Kidney epithelial cell (primary cell): ENCODE results near the gene KCNJ12. TPM values are rescaled to one million over a fixed set of nuclear protein-coding genes. Genes with fewer than 3 reads are reported as not detected.
A peak's percentile ranks its signal among the peaks of the same experiment; 100 is the strongest.
"Not testable (repeated sequence)": the region's sequence is repeated elsewhere in the genome, so short reads cannot be mapped to it uniquely, and the experiment has no call there.

Experiments used
- DNase-seq: peaks from one replicate; pipeline ENCODE4 v3.0.0-alpha.2; 2010; ENCODE audit warnings: low read depth
- H3K27me3 ChIP-seq: 2 replicates; pipeline ENCODE4 v1.6.0; 2011; ENCODE audit warnings: low read length; ENCODE audit not compliant: control insufficient read depth, insufficient read depth
- H3K36me3 ChIP-seq: 2 replicates; pipeline ENCODE4 v1.5.1; 2011; ENCODE audit warnings: low read length; ENCODE audit not compliant: control insufficient read depth, insufficient read depth
- H3K4me3 ChIP-seq: 2 replicates; pipeline ENCODE4 v1.5.1; 2011; ENCODE audit warnings: low read depth, mild to moderate bottlenecking, control low read depth, low read length
- total RNA-seq: library from RNA; depleted of rRNA; stranded (reverse); fragments of >200 nt; gene quantifications from 2 replicates; pipeline ENCODE4 v1.2.3, GENCODE V29; 2015
- TF ChIP-seq, protein P1 (sequence below): IDR thresholded peaks from 2 replicates; pipeline ENCODE4 v1.5.1; 2011; ENCODE audit warnings: mild to moderate bottlenecking, moderate library complexity, low read length, control low read depth, inconsistent platforms; ENCODE audit not compliant: insufficient read depth, poor library complexity, severe bottlenecking

KCNJ12 gene
- total RNA-seq, 1 donor from 2014 or later: 2.5 TPM

DNA sequence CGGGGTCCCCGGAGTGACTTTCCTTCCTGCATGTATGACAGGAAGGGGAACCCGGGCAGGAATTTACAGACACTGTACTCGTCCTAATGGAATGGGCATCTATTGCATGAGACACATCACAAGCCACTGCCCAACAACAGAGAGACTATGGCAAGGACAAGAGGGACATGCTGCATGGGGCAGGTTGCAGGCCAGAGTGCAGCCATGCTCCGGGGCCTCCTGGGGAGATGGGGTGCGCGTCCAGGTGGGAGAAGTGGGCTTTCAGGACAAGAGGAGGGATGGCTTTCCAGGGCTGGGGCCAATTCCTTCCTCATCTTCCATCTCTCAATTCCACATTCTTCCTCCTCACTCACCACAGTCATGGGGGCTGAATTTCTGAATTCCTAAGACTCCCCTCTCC is 60.3 kb downstream of the KCNJ12 start:
- H3K4me3 ChIP-seq, DNase-seq, H3K27me3 ChIP-seq, H3K36me3 ChIP-seq: not testable (repeated sequence)

DNA sequence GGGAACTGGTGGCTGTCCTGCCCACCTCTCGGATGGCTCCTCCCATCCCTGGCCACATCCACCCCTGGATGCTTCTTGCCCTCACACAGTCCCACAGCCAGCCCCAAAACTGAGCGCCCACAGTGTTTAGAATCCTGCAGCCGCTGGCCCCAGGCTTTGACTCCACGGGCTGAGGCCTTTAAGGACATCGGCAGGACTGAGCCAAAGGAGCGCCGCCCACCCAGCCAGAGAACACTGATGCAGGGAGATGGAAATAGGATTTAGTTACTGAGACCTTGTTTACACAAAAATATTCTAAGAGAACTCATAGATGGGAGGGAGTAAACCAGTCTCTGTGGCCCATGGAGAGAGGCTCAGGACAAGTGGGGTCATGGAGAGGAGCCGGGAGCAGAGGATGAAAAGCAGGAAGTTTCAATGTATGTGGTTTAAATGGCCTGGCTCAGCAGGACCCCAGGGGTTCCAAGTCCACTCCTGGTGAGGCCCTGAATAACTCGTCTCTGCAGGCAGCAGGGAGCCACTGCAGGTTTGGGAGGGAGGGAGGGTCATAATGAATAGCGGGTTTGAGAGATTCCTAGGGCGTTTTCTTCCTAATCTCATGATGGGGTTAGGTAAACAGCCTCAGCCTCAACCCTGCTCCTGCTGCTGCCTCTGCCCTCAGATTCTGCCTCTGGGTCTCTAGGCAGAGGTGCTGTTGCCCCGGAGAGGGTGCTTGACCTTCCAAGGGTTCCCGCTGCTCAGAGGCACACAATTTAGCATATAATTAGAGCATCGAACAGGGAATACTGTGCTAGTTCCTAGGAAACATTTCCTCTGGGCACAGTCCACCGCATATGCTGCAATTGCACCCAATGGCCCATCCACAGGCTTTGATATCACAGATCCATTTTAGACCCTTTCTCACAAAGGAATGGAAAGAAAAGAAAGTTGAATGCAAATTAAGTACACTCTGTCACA is 61.0 kb downstream of the KCNJ12 start:
- not testable (repeated sequence) for H3K36me3 ChIP-seq, DNase-seq, H3K27me3 ChIP-seq, H3K4me3 ChIP-seq

DNA sequence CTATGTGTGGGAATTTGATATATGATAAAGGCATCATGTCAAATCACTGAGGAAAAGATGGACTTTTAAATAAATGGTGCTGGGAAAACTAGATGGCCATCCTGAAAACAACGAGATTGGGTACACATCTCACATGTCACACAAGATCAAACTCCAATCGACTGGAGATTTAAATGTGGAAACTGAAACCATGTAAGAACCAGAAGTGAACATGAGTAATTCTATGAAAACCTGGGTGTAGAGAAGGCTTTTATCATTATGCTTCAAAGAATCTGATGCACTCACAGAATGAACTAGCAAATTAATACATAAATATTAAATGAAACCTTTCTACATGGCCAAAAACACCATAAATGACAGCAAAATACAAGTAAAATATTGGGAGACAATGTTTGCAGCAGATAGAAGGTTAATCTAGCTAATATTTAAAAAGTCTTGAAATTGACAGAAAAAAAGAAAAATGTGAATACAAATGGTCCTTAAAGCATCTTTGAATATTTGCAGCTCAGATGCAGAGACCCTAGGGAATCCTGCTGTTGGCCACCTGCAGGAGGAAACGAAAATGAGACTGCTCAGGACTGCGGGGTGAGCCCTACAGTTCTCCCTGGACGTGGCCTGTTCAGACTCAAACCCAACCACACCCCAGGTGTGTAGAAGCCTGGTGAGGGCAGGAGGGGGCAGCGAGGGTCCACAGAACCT is 62.3 kb downstream of the KCNJ12 start:
- not testable (repeated sequence) for DNase-seq, H3K4me3 ChIP-seq, H3K27me3 ChIP-seq

DNA sequence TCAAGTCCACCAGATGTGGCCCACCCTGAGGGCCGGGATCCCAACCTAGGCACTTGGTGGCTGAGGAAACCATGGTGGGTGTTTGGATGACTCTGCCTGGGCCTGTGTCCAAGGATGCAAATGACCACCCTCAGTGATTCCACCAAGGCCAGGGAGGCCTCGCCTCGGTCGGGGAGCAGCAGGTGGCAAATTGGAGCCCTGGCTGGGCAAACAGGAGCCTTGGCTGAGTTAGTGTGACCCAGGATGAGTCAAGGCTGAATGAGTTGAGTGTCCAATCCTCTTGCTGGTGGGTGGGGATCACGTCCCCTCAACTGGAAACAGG is 62.8 kb downstream of the KCNJ12 start:
- not testable (repeated sequence) for H3K4me3 ChIP-seq, H3K36me3 ChIP-seq, H3K27me3 ChIP-seq, DNase-seq

More for the DNA sequence above, 62.3 kb downstream of the KCNJ12 start:
- H3K36me3 ChIP-seq: not testable (repeated sequence)

DNA sequence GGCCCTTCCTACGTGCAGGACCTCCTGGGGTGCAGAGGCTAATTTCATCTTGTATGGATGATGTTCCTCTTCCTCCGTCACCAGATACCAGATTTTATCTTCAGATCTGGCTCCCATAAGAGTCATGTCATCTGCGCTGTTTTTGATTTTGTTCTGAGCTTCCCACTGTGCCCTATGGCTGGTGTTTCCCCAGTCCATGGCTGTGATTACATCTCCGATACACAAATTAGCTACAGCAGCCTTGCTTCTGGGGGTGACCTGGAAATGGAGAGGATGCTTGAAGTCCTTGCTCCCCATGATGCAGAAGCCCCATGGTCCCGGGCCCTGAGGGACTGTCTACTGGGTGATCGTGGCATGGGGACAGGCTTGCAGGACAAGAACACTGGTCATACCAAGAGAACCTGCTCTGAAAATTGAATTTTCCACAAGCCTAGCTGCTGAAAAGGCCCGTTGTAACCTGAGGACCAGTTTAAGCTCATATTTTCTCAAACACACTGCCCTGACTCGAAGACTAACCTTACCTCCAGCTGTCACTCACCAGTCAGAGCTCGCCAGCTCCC is 69.0 kb downstream of the KCNJ12 start:
- DNase-seq: no peak
- TF ChIP-seq, protein P1, sequence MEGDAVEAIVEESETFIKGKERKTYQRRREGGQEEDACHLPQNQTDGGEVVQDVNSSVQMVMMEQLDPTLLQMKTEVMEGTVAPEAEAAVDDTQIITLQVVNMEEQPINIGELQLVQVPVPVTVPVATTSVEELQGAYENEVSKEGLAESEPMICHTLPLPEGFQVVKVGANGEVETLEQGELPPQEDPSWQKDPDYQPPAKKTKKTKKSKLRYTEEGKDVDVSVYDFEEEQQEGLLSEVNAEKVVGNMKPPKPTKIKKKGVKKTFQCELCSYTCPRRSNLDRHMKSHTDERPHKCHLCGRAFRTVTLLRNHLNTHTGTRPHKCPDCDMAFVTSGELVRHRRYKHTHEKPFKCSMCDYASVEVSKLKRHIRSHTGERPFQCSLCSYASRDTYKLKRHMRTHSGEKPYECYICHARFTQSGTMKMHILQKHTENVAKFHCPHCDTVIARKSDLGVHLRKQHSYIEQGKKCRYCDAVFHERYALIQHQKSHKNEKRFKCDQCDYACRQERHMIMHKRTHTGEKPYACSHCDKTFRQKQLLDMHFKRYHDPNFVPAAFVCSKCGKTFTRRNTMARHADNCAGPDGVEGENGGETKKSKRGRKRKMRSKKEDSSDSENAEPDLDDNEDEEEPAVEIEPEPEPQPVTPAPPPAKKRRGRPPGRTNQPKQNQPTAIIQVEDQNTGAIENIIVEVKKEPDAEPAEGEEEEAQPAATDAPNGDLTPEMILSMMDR: no peak
- H3K27me3 ChIP-seq: no peaks in the 10 kb centered on the region
- H3K4me3 ChIP-seq: no peak overlapping the region
- no peaks in the 10 kb centered on the region for H3K36me3 ChIP-seq

DNA sequence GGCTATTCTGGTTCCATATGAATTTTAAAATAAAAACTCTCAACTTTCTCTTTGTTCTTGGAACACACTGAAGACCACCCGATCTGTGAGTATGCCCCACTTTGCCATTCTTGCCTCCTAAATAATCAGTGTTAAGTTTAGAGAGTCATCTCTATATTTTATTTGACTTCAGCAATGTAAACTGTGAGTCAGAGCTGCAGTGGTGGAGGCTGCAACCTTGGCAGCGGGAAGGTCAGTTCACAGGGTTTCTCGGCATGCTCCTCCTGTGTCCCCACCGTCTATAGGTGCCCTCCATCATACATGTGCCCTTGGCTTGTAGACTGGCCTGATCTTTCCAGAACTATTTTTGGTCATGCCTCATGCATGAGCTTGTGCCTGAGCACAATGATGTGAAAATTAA is 71.4 kb downstream of the KCNJ12 start:
- not testable (repeated sequence) for DNase-seq, H3K36me3 ChIP-seq, H3K27me3 ChIP-seq, H3K4me3 ChIP-seq

DNA sequence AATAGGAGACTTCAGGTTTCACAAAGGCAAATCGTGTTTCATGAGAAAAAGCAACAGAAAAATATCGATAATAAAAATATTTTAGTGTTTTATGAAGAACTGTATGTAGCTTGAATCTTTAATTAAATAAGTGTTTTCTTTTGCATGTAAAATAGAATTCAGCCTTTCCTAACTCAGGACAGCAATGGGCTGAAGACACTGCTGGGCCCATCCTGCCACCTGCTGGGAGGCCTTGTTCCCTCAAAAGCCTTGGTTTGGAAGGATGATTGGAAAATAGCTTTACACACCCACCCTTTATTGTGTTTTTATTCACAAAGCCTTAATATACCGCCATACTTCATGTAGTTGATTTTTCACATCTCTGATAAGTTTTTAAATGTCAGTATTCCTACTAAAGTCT is 73.7 kb downstream of the KCNJ12 start:
- H3K36me3 ChIP-seq, H3K4me3 ChIP-seq, H3K27me3 ChIP-seq, DNase-seq: not testable (repeated sequence)
- TF ChIP-seq, protein P1: peak; percentile 33

DNA sequence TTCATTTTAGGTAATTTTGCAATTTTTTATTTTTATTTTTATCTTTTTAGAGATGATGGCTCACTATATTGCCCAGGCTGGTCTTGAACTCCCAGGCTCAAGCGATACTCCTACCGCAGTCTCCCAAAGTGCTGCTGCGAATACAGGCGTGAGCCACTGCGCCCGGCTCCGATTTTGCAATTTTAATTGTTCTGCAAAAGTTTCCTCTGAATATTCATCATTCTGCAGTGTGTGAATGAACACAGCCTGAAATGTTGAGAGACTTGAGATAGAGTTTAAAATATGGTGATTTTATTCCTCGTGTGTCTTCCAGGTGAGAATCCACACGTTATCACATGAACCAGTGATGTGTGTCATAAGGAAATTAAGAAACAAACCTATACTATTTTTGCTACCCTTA is 75.8 kb downstream of the KCNJ12 start:
- TF ChIP-seq, protein P1: no peak
- H3K27me3 ChIP-seq: peaks cover 7% of the 10 kb centered on the region
- H3K4me3 ChIP-seq: no peak overlapping the region
- H3K36me3 ChIP-seq: no peaks in the 10 kb centered on the region
- DNase-seq: no peak
